Right atrium auricular region (tissue), 2 donors: Measurements from ENCODE around the gene REPIN1. TPM values are rescaled to one million over a fixed set of nuclear protein-coding genes. Genes with fewer than 3 reads are reported as not detected.

Experiments
- DNase-seq: peaks from one replicate; pipeline ENCODE4 v3.0.0-alpha.2; 2019; ENCODE audit warnings: low spot score
- H3K27ac ChIP-seq, 2 donors: fragments of 200-600 bp; sonication (generic); 1 replicate in 1 of 2; 2 replicates in 1 of 2; pipeline ENCODE4 v1.5.1; 2016 to 2019
- H3K27me3 ChIP-seq, 2 donors: fragments of 200-600 bp; sonication (generic); one replicate each; pipeline versions ENCODE4 v1.5.1 to v1.6.0; 2017 to 2019
- H3K36me3 ChIP-seq: fragments of 200-600 bp; sonication (generic); one replicate; pipeline ENCODE4 v1.5.1; 2016
- H3K4me1 ChIP-seq, 2 donors: fragments of 200-600 bp; sonication (generic); one replicate each; pipeline versions ENCODE4 v1.5.1 to v1.6.0; 2017 to 2019
- H3K4me3 ChIP-seq, 2 donors: fragments of 200-600 bp; sonication (generic); 1 replicate in 1 of 2; 2 replicates in 1 of 2; pipeline ENCODE4 v1.5.1; 2017 to 2019; ENCODE audit warnings: mild to moderate bottlenecking in 1 of 2, moderate library complexity in 1 of 2
- H3K9me3 ChIP-seq, 2 donors: fragments of 200-600 bp; sonication (generic); one replicate each; pipeline ENCODE4 v1.5.1; 2019
- total RNA-seq, 2 donors: library from RNA; depleted of rRNA; stranded (reverse); fragments of >200 nt; gene quantifications; one replicate each; pipeline ENCODE4 v1.1.0, GENCODE V29; 2016
- TF ChIP-seq, protein P1 (sequence below), 2 donors: fragments of 200-600 bp; sonication (generic); IDR thresholded peaks; one replicate each; pipeline ENCODE4 v1.5.1; 2019; ENCODE audit warnings: antibody characterized with exemption in 2 of 2

Gene REPIN1
- total RNA-seq, 2 donors from 2014 or later: 100.0 to 110 TPM

DNA sequence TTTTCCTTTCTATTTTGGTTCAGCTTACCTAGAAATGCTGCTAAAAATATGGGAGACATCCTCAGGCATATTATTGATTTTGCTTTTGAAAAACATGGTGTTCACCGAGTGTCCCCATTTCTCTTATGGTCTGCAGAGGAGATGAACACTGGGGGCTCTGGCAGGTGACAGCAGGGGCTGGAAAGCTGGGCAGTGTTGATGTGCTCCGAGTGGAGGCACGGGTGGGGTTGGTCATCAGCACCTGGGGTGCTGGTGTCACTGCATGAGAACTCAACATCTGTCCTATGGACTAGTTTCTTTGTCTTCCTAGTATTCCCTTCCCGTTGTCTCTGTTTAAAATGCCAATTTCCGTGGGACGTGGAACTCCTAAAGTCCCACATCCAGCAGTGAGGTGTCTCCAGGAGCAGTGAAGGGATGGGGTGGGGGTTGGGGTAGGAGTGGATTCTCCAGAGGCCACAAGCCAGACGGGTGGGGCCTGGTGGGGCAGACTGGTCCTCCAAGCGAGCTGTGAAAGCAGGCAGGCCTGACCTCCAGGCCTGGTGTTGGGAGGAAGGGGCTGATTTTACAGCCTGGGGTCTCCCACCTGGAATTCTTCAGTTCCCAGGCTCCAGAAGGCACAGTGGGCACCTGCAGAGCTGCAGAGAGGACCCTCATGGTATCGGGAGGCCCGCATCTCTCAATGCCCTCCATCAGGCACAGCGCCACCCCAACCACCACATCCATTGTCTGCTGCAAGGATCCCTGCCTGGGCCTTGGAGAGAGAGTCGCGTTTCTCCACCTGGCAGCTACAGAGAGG, 35.0 kb downstream of the REPIN1 start:
- H3K27ac ChIP-seq: peak overlapping the region; percentile 93 to 95
- TF ChIP-seq, protein P1, sequence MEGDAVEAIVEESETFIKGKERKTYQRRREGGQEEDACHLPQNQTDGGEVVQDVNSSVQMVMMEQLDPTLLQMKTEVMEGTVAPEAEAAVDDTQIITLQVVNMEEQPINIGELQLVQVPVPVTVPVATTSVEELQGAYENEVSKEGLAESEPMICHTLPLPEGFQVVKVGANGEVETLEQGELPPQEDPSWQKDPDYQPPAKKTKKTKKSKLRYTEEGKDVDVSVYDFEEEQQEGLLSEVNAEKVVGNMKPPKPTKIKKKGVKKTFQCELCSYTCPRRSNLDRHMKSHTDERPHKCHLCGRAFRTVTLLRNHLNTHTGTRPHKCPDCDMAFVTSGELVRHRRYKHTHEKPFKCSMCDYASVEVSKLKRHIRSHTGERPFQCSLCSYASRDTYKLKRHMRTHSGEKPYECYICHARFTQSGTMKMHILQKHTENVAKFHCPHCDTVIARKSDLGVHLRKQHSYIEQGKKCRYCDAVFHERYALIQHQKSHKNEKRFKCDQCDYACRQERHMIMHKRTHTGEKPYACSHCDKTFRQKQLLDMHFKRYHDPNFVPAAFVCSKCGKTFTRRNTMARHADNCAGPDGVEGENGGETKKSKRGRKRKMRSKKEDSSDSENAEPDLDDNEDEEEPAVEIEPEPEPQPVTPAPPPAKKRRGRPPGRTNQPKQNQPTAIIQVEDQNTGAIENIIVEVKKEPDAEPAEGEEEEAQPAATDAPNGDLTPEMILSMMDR (IDR thresholded peaks at IDR 0.05): no peak
- H3K4me3 ChIP-seq: no peak overlapping the region
- H3K27me3 ChIP-seq: no peaks in the 10 kb centered on the region
- peaks cover 0 to 39% of the 10 kb centered on the region in 2 donors for H3K4me1 ChIP-seq
- no peaks in the 10 kb centered on the region for H3K36me3 ChIP-seq
- no peaks in the 10 kb centered on the region for H3K9me3 ChIP-seq
- DNase-seq: no peak

DNA sequence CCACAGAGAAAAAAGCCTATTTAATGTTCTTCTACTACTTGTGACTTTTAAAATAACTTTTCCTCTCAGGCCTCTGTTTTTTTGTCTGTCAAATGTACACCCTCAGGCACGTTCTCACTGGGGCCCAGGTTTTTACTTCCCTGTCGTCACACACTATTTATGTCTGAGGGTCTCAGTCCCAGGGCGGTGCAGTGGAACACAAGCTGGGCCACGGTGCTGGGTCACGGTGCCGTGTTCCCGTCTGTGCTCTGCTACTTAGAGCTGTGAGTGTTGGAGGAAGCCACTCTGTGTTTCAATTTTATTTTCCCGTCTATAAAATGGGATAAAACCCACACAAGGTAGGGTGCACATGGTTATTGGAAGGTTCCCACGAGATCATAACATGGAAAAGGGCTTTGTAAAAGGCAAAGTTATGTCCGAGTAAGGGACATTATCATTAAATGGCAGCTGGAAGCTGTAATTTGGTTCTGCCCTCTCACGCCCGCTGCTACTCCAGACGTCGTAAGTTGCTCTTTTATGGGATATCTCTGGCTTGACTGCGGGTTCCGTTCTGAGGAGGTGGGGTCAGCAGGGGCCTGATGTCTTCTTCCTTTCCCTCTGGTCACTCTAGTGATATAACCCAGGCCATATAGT, 35.7 kb downstream of the REPIN1 start:
- TF ChIP-seq, protein P1 (IDR thresholded peaks at IDR 0.05): no peak
- Histone ChIP-seq H3K27ac (peak overlapping the region; percentile 93 to 95), H3K27me3 (no peaks in the 10 kb centered on the region), H3K9me3 (no peaks in the 10 kb centered on the region), H3K4me3 (peak overlapping the region; percentile 58 to 76), H3K36me3 (no peaks in the 10 kb centered on the region), H3K4me1 (peaks cover 0 to 32% of the 10 kb centered on the region in 2 donors)
- no peak for DNase-seq

DNA sequence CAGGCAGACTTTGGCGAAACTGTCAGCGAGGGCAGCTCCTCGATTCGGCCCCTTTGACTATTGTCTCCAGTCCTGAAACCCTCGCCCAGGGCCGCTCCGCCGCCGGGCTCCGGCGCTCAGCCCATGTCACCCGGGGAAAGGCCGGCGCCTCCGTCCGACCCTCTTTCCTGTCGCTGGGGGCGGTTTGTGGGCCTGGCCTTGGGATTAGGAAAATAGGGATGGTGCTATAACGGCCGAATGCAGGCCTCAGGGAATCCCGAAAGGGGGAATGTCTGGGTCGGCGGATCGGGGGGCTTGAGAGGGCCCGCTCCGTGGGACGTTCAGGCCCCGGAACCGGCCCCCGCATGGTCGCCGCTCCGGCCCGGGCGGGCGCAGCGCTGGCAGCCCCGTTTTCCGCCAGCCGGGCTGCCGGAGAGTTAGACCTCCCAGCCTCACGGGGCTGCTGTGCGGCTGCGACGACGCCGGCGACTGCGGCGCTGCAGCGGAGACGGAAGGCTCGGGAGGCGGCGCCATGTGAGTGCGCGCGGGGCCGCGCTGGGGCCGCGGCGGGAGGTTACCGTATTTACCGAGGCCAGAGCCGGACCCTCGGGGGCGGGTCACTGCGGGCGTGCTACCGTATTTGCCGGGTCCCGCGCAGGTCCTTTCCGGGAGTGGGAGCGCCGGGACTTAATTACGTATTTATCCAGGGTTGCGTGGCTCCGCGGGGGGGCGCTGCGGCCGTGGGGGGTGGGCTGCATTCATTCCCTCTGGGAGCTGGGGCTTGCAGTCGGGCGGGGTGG, 36.4 kb downstream of the REPIN1 start:
- H3K27me3 ChIP-seq: no peaks in the 10 kb centered on the region
- H3K36me3 ChIP-seq: no peaks in the 10 kb centered on the region
- peaks cover 0 to 29% of the 10 kb centered on the region in 2 donors for H3K4me1 ChIP-seq
- H3K27ac ChIP-seq: peak overlapping the region; percentile 93 to 95
- TF ChIP-seq, protein P1 (IDR thresholded peaks at IDR 0.05): peak in 1 of 2 donors; percentile 53
- H3K9me3 ChIP-seq: no peaks in the 10 kb centered on the region
- peak overlapping the region; percentile 58 to 76 for H3K4me3 ChIP-seq
- DNase-seq: peak; percentile 91

DNA sequence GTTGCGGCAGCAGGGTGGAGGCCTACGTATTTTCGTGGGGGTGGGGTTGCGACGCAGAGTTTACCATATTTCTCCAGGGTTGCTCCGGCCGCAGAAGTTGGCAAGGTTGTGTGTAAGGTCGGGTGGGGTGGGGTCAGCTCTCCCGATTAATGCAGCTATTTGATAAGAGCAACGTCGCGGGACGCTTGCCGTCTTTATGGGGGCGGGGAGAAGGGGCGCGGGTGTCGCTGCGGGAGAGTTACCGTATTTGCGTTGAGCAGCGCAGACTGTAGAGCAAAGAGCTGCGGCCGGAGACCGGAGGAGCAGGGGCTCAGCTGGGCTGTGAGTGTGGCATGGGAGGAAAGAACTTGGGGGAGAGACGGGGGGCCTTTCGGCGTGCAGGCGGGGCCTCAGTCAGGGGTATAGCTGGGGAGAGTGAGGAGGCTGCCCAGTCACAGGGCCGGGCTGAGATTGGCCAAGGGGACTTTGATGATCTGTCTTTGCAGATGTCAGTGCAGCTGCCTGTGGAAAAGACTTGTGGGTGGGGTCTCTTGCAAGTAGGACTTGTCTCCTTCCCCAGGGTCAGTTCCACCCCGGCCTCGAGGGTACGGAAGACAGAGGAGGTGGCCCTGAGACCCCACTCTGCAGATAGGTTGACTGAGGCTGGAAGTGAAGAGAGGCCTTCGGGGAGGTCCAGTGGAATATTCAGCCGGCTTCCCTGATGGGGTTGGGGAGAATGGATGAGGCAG, 37.1 kb downstream of the REPIN1 start:
- no peaks in the 10 kb centered on the region for H3K36me3 ChIP-seq
- DNase-seq: no peak
- H3K4me3 ChIP-seq: peak overlapping the region; percentile 58 to 76
- no peaks in the 10 kb centered on the region for H3K27me3 ChIP-seq
- TF ChIP-seq, protein P1 (IDR thresholded peaks at IDR 0.05): no peak
- H3K27ac ChIP-seq: peak overlapping the region; percentile 93 to 95
- H3K9me3 ChIP-seq: no peaks in the 10 kb centered on the region
- peaks cover 0 to 29% of the 10 kb centered on the region in 2 donors for H3K4me1 ChIP-seq

DNA sequence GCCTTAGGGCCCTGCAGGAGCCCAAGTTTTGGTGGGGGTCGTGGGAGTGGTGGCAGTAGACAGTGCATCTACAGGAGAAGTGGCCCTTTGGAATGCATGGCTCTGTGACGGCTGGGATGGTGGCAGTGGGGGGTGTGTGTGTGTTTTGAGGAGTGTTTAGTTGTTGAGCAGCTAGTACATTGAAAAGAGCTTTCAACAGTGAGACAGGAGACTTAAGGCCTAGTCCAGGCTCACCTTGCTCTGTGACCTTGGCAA, 37.6 kb downstream of the REPIN1 start:
- Histone ChIP-seq H3K4me3 (peak overlapping the region; percentile 58 to 76), H3K27me3 (no peaks in the 10 kb centered on the region), H3K36me3 (no peaks in the 10 kb centered on the region), H3K9me3 (no peaks in the 10 kb centered on the region), H3K27ac (peak overlapping the region; percentile 93 to 95), H3K4me1 (peaks cover 0 to 29% of the 10 kb centered on the region in 2 donors)
- no peak for DNase-seq
- TF ChIP-seq, protein P1 (IDR thresholded peaks at IDR 0.05): no peak
